PFSK-1 (cell line): ENCODE measurements around the gene MRPS25. TPM values are rescaled to one million over a fixed set of nuclear protein-coding genes. Genes with fewer than 3 reads are reported as not detected.

Experiments used
- FOXP2 ChIP-seq: optimal IDR thresholded peaks from 2 replicates; pipeline ENCODE3; 2011; ENCODE audit warnings: borderline replicate concordance, control low read depth, inconsistent platforms; ENCODE audit not compliant: insufficient read depth; ENCODE audit errors: extremely low read length, extremely low read depth
- POLR2AphosphoS5 ChIP-seq: IDR thresholded peaks from 2 replicates; pipeline ENCODE4 v1.6.1; 2012; ENCODE audit warnings: low read depth, mild to moderate bottlenecking, control low read depth, low read length, moderate library complexity
- REST ChIP-seq, 2 experiments: IDR thresholded peaks; 2 replicates each; pipeline versions ENCODE4 v1.6.1 to v1.8.0; 2011 to 2012; ENCODE audit warnings: low read depth in 2 of 2, low read length in 2 of 2, control low read depth in 1 of 2, inconsistent platforms in 1 of 2, mild to moderate bottlenecking in 1 of 2, moderate library complexity in 1 of 2; ENCODE audit not compliant: insufficient read depth in 1 of 2
- SIN3A ChIP-seq: IDR thresholded peaks from 2 replicates; pipeline ENCODE4 v1.6.1; 2012; ENCODE audit warnings: mild to moderate bottlenecking, low read length, moderate library complexity, borderline replicate concordance; ENCODE audit not compliant: insufficient read depth
- TAF1 ChIP-seq: IDR thresholded peaks from 2 replicates; pipeline ENCODE4 v1.6.1; 2012; ENCODE audit warnings: low read length, control low read depth, borderline replicate concordance; ENCODE audit not compliant: insufficient read depth
- polyA plus RNA-seq: library from polyadenylated mRNA; unstranded; fragments of >200 nt; gene quantifications from one replicate; pipeline ENCODE4 v1.2.1, GENCODE V29; 2012; ENCODE audit warnings: low read depth, missing spikeins; ENCODE audit not compliant: insufficient read length

The MRPS25 gene
- 52.4 TPM for polyA plus RNA-seq

- TF ChIP-seq REST (IDR thresholded peaks at IDR 0.05; ENCODE audit: insufficient read depth in 1 of 2, low read depth in 2 of 2, low read length in 2 of 2) (0 out of 4 replicates have a peak, but pooled peaks of 1 of the 2 experiments have one; percentile 21), FOXP2 (no peak), TAF1 (peak; percentile 87; the same call in 1 of the 2 replicates), POLR2AphosphoS5 (peak; percentile 93), SIN3A (no peak; the same call in 1 of the 2 replicates)
These were observed at the start of gene MRPS25 for GRCh38 chr3:15064835-15065549. Gene MRPS25, minus strand, starts transcription at chr3:15065315. Its CDS starts 121 bp downstream, at chr3:15065194.

GRCh38 chr3:15113884-15114283, 48.8 kb upstream of the MRPS25 start:
- TF ChIP-seq REST (IDR thresholded peaks at IDR 0.05; ENCODE audit: insufficient read depth in 1 of 2, low read depth in 2 of 2, low read length in 2 of 2), result no peak
- TF ChIP-seq SIN3A, result no peak
- no peak for TF ChIP-seq FOXP2
- TF ChIP-seq TAF1, result no peak
- no peak for TF ChIP-seq POLR2AphosphoS5

GRCh38 chr3:15113471-15113870, 48.4 kb upstream of the MRPS25 start:
- no peak for TF ChIP-seq FOXP2
- no peak for TF ChIP-seq TAF1
- TF ChIP-seq REST (IDR thresholded peaks at IDR 0.05; ENCODE audit: insufficient read depth in 1 of 2, low read depth in 2 of 2, low read length in 2 of 2), result no peak
- no peak for TF ChIP-seq POLR2AphosphoS5
- no peak for TF ChIP-seq SIN3A

- no peak for TF ChIP-seq REST (IDR thresholded peaks at IDR 0.05; ENCODE audit: insufficient read depth in 1 of 2, low read depth in 2 of 2, low read length in 2 of 2)
- no peak for TF ChIP-seq POLR2AphosphoS5
- TF ChIP-seq SIN3A, result no peak
- no peak for TF ChIP-seq FOXP2
- no peak for TF ChIP-seq TAF1
These were observed 46.9 kb upstream of the MRPS25 start for GRCh38 chr3:15112011-15112410.

- TF ChIP-seq POLR2AphosphoS5 (no peak), TAF1 (no peak), FOXP2 (no peak)
These were observed 45.1 kb upstream of the MRPS25 start for GRCh38 chr3:15110206-15110605.
